Liver (tissue), 9 donors: Measurements from ENCODE around the gene HSD3B2. TPM values are rescaled to one million over a fixed set of nuclear protein-coding genes. Genes with fewer than 3 reads are reported as not detected.
A peak's percentile ranks its signal among the peaks of the same experiment; 100 is the strongest.

Experiments
- DNase-seq: peaks from one replicate; pipeline ENCODE4 v3.0.0-alpha.2; 2017; ENCODE audit warnings: low spot score
- H3K27ac ChIP-seq, 2 donors: one replicate each; pipeline ENCODE4 v1.7.0; 2013; ENCODE audit warnings: inconsistent platforms in 2 of 2, low read length in 2 of 2, control low read depth in 1 of 2, low read depth in 1 of 2, mild to moderate bottlenecking in 1 of 2
- H3K27me3 ChIP-seq, 4 donors: one replicate each; pipeline versions ENCODE4 v1.6.1 to v1.7.0; 2013; ENCODE audit warnings: low read length in 3 of 4, inconsistent platforms in 1 of 4, mild to moderate bottlenecking in 1 of 4, moderate library complexity in 1 of 4; ENCODE audit not compliant: control insufficient read depth in 4 of 4, insufficient read depth in 4 of 4
- H3K36me3 ChIP-seq, 4 donors: one replicate each; pipeline versions ENCODE4 v1.6.1 to v1.7.0; 2013; ENCODE audit warnings: low read length in 3 of 4, mild to moderate bottlenecking in 3 of 4, low read depth in 1 of 4, moderate library complexity in 1 of 4; ENCODE audit not compliant: control insufficient read depth in 4 of 4, insufficient read depth in 3 of 4
- H3K4me1 ChIP-seq, 4 donors: one replicate each; pipeline versions ENCODE4 v1.6.1 to v1.7.0; 2013; ENCODE audit warnings: low read length in 3 of 4, mild to moderate bottlenecking in 3 of 4, moderate library complexity in 1 of 4; ENCODE audit not compliant: control insufficient read depth in 4 of 4, insufficient read depth in 4 of 4
- H3K4me3 ChIP-seq, 3 donors: one replicate each; pipeline versions ENCODE4 v1.6.1 to v1.7.0; 2013; ENCODE audit warnings: low read length in 3 of 3, control low read depth in 1 of 3, low read depth in 1 of 3, mild to moderate bottlenecking in 1 of 3
- H3K9ac ChIP-seq, 2 donors: one replicate each; pipeline ENCODE4 v1.7.0; 2013; ENCODE audit warnings: low read length in 2 of 2, mild to moderate bottlenecking in 2 of 2, moderate library complexity in 2 of 2, control low read depth in 1 of 2, low read depth in 1 of 2
- H3K9me3 ChIP-seq, 4 donors: one replicate each; pipeline versions ENCODE4 v1.6.1 to v1.7.0; 2013; ENCODE audit warnings: low read length in 3 of 4; ENCODE audit not compliant: control insufficient read depth in 4 of 4
- ATF3 ChIP-seq: IDR thresholded peaks from 2 replicates; pipeline ENCODE4 v1.6.1; 2016; ENCODE audit warnings: antibody characterized with exemption
- CTCF ChIP-seq: fragments of 150-350 bp; IDR thresholded peaks from 2 replicates; pipeline ENCODE4 v1.5.1; 2017; ENCODE audit warnings: improper control_type of control experiment, low read depth, low read length; ENCODE audit not compliant: missing input control
- EGR1 ChIP-seq, 2 donors: IDR thresholded peaks; 2 replicates each; pipeline ENCODE4 v1.6.1; 2016 to 2018; ENCODE audit warnings: antibody characterized with exemption in 2 of 2, low read depth in 2 of 2
- FOXA1 ChIP-seq: IDR thresholded peaks from 2 replicates; pipeline ENCODE4 v1.6.1; 2016; ENCODE audit warnings: antibody characterized with exemption
- FOXA2 ChIP-seq: IDR thresholded peaks from 2 replicates; pipeline ENCODE4 v1.6.1; 2016; ENCODE audit warnings: antibody characterized with exemption
- GABPA ChIP-seq, 2 donors: IDR thresholded peaks in 1 of 2; conservative IDR thresholded peaks in 1 of 2; 2 replicates each; pipeline ENCODE4 v1.6.1; 2016; ENCODE audit warnings: antibody characterized with exemption in 2 of 2, mild to moderate bottlenecking in 1 of 2, moderate library complexity in 1 of 2
- HNF4A ChIP-seq, 2 donors: conservative IDR thresholded peaks; 2 replicates each; pipeline ENCODE4 v1.6.1; 2016; ENCODE audit warnings: antibody characterized with exemption in 2 of 2, mild to moderate bottlenecking in 2 of 2
- HNF4G ChIP-seq: IDR thresholded peaks from 2 replicates; pipeline ENCODE4 v1.6.1; 2016; ENCODE audit warnings: antibody characterized with exemption
- JUND ChIP-seq, 2 donors: IDR thresholded peaks; 2 replicates each; pipeline ENCODE4 v1.6.1; 2016; ENCODE audit warnings: antibody characterized with exemption in 2 of 2
- MAX ChIP-seq: IDR thresholded peaks from 2 replicates; pipeline ENCODE4 v1.6.1; 2016; ENCODE audit warnings: antibody characterized with exemption
- NR2F2 ChIP-seq: IDR thresholded peaks from 2 replicates; pipeline ENCODE4 v1.6.1; 2016; ENCODE audit warnings: antibody characterized with exemption
- RAD21 ChIP-seq, 2 donors: IDR thresholded peaks; 2 replicates each; pipeline ENCODE4 v1.6.1; 2016; ENCODE audit warnings: antibody characterized with exemption in 2 of 2, mild to moderate bottlenecking in 2 of 2
- REST ChIP-seq: IDR thresholded peaks from 2 replicates; pipeline ENCODE4 v1.6.1; 2016; ENCODE audit warnings: antibody characterized with exemption, mild to moderate bottlenecking
- RXRA ChIP-seq, 2 donors: IDR thresholded peaks; 2 replicates each; pipeline ENCODE4 v1.6.1; 2017 to 2018; ENCODE audit warnings: antibody characterized with exemption in 2 of 2, mild to moderate bottlenecking in 1 of 2
- SP1 ChIP-seq: IDR thresholded peaks from 2 replicates; pipeline ENCODE4 v1.6.1; 2018; ENCODE audit warnings: antibody characterized with exemption, mild to moderate bottlenecking
- TAF1 ChIP-seq: conservative IDR thresholded peaks from 2 replicates; pipeline ENCODE4 v1.6.1; 2016; ENCODE audit warnings: antibody characterized with exemption, mild to moderate bottlenecking
- YY1 ChIP-seq: IDR thresholded peaks from 2 replicates; pipeline ENCODE4 v1.6.1; 2016; ENCODE audit warnings: antibody characterized with exemption, mild to moderate bottlenecking
- ZBTB33 ChIP-seq: IDR thresholded peaks from 2 replicates; pipeline ENCODE4 v1.6.1; 2016; ENCODE audit warnings: antibody characterized with exemption
- WGBS: extraction: QIAGEN DNeasy Blood & Tissue Kit; methylation state at CpG from one replicate; pipeline ENCODE4 v1.1.7; 2013; 5-methylcytosine and 5-hydroxymethylcytosine counted together
- polyA plus RNA-seq, 2 donors: library from polyadenylated mRNA; stranded (reverse) in 1 of 2; unstranded in 1 of 2; fragments of 200-250 nt in 1 of 2; fragments of >200 nt in 1 of 2; fragmentation: Nextera tagmentation in 1 of 2; extraction: Ambion mirVana in 1 of 2; gene quantifications; one replicate each; pipeline versions ENCODE4 v1.2.1 to v1.2.3, GENCODE V29; 2013 to 2015
- total RNA-seq, 2 donors: library from RNA; depleted of rRNA; stranded (reverse); fragments of >200 nt; gene quantifications; one replicate each; pipeline ENCODE4 v1.2.3, GENCODE V29; 2014
- donor health status: healthy.
- donor health status: healthy.
- donor health status: healthy.
- donor health status: healthy.
- donor health status: healthy.

Gene HSD3B2
- total and polyA plus RNA-seq, 4 donors = 0.14 to 0.25 (median 0.18) TPM; not detected in 1

- peak overlapping the region; percentile 45 to 51 for H3K27ac ChIP-seq
- H3K27me3 ChIP-seq = no peaks in the 10 kb centered on the region
- 23% methylated on average over 1 of the region's 1 CpG for WGBS
- no peak for DNase-seq
- no peaks in the 10 kb centered on the region for H3K9me3 ChIP-seq
- no peak overlapping the region for H3K4me3 ChIP-seq
- H3K36me3 ChIP-seq = peaks cover 0 to 35% (median 17%) of the 10 kb centered on the region in 4 donors
- TF ChIP-seq HNF4A (conservative IDR thresholded peaks at IDR 0.05) (peak; percentile 33 to 74), SP1 (peak; percentile 34), FOXA1 (no peak), ATF3 (no peak), NR2F2 (no peak), RAD21 (IDR thresholded peaks at IDR 0.05) (no peak), REST (no peak), TAF1 (no peak), JUND (IDR thresholded peaks at IDR 0.05) (peak in 1 of 2 donors; percentile 28), RXRA (IDR thresholded peaks at IDR 0.05) (peak; percentile 35 to 71), GABPA (IDR thresholded peaks at IDR 0.05 in 1 of 2, conservative IDR thresholded peaks at IDR 0.05 in 1 of 2) (no peak), FOXA2 (no peak), CTCF (no peak), YY1 (no peak), ZBTB33 (no peak), HNF4G (no peak), EGR1 (IDR thresholded peaks at IDR 0.05; ENCODE audit: low read depth in 2 of 2) (no peak), MAX (peak; percentile 16)
- H3K4me1 ChIP-seq = peaks cover 9 to 90% (median 64%) of the 10 kb centered on the region in 4 donors
- no peak overlapping the region for H3K9ac ChIP-seq
Measured at GRCh38 chr1:119388450-119388849, 26.5 kb upstream of the HSD3B2 start.
